ENCODE data around the gene COL23A1.
"Not testable (repeated sequence)": the region's sequence is repeated elsewhere in the genome, so short reads cannot be mapped to it uniquely, and the experiment has no call there.

COL23A1 gene

DNA sequence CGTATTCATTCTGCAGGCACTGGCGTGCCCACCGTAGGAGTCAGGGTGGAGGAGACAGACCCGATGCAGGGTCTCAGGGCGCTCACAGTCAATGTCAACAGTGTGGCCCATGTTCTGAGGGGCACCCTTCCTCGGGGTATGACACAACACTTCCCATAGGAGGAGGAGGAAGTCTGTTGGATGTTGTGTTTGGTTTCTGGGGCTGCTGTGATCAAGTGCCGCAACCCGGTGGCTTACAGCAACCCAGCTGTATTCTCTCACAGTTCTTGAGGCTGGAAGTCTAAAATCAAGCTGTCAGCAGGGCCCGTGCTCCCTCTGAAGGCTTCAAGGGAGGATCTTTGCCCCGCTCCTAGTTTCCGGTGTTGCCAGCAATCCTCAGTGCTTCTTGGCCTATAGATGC lies 391.5 kb downstream of the COL23A1 start:
- Histone ChIP-seq H3K36me3 (replicated peaks; ENCODE audit: insufficient read depth, low read length) (no peaks in the 10 kb centered on the region), H3K9me3 (replicated peaks; ENCODE audit: insufficient read depth, low read length) (no peaks in the 10 kb centered on the region), H3K27me3 (replicated peaks; ENCODE audit: insufficient read depth, low read length) (peaks cover 14% of the 10 kb centered on the region), H3K27ac (ENCODE audit: low read length) (no peak overlapping the region), H3K9ac (ENCODE audit: low read length) (no peak overlapping the region), H3K4me3 (ENCODE audit: low read length) (no peak overlapping the region), H3K4me2 (ENCODE audit: low read depth, low read length) (no peak overlapping the region), H2AFZ (ENCODE audit: low read length) (no peak overlapping the region), H3F3A (ENCODE audit: insufficient read depth, low read length) (no peaks in the 10 kb centered on the region), H3K79me2 (ENCODE audit: low read length) (no peaks in the 10 kb centered on the region; the same call in 1 of the 2 replicates), H4K20me1 (ENCODE audit: insufficient read depth, low read length) (no peaks in the 10 kb centered on the region), H3K9me2 (replicated peaks; ENCODE audit: insufficient read depth, low read length) (no peaks in the 10 kb centered on the region), H3K4me1 (ENCODE audit: low read length) (no peaks in the 10 kb centered on the region)
- DNase-seq = no peak
- TF ChIP-seq EZH2phosphoT487 (IDR thresholded peaks at IDR 0.05; ENCODE audit: low read length) = no peak
- TF ChIP-seq, protein P1, sequence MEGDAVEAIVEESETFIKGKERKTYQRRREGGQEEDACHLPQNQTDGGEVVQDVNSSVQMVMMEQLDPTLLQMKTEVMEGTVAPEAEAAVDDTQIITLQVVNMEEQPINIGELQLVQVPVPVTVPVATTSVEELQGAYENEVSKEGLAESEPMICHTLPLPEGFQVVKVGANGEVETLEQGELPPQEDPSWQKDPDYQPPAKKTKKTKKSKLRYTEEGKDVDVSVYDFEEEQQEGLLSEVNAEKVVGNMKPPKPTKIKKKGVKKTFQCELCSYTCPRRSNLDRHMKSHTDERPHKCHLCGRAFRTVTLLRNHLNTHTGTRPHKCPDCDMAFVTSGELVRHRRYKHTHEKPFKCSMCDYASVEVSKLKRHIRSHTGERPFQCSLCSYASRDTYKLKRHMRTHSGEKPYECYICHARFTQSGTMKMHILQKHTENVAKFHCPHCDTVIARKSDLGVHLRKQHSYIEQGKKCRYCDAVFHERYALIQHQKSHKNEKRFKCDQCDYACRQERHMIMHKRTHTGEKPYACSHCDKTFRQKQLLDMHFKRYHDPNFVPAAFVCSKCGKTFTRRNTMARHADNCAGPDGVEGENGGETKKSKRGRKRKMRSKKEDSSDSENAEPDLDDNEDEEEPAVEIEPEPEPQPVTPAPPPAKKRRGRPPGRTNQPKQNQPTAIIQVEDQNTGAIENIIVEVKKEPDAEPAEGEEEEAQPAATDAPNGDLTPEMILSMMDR (IDR thresholded peaks at IDR 0.05; ENCODE audit: low read length) = no peak
- no peak for TF ChIP-seq EZH2 (optimal IDR thresholded peaks at IDR 0.05; ENCODE audit: low read depth, low read length)

DNA sequence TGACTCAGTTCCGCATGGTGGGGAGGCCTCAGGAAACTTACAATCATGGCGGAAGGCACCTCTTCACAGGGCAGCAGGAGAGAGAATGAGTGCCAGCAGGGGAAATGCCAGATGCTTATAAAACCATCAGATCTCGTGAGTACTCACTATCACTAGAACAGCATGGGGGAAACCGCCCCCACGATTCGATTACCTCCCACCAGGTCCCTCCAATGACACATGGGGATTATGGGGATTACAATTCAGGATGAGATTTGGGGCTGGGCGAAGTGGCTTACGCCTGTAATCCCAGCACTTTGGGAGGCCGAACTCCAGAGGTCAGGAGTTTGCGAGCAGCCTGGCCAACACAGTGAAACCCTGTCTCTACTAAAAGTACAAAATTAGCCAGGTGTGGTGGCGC lies 392.0 kb downstream of the COL23A1 start:
- H4K20me1 ChIP-seq (ENCODE audit: insufficient read depth, low read length); H3K9me2 ChIP-seq (replicated peaks; ENCODE audit: insufficient read depth, low read length); H3K9ac ChIP-seq (ENCODE audit: low read length); H3K4me3 ChIP-seq (ENCODE audit: low read length); H3F3A ChIP-seq (ENCODE audit: insufficient read depth, low read length); H3K27ac ChIP-seq (ENCODE audit: low read length); DNase-seq; H3K4me2 ChIP-seq (ENCODE audit: low read depth, low read length); H2AFZ ChIP-seq (ENCODE audit: low read length); H3K9me3 ChIP-seq (replicated peaks; ENCODE audit: insufficient read depth, low read length); H3K4me1 ChIP-seq (ENCODE audit: low read length); H3K36me3 ChIP-seq (replicated peaks; ENCODE audit: insufficient read depth, low read length); H3K79me2 ChIP-seq (ENCODE audit: low read length): not testable (repeated sequence)
- peaks cover 15% of the 10 kb centered on the region for H3K27me3 ChIP-seq (replicated peaks; ENCODE audit: insufficient read depth, low read length)

DNA sequence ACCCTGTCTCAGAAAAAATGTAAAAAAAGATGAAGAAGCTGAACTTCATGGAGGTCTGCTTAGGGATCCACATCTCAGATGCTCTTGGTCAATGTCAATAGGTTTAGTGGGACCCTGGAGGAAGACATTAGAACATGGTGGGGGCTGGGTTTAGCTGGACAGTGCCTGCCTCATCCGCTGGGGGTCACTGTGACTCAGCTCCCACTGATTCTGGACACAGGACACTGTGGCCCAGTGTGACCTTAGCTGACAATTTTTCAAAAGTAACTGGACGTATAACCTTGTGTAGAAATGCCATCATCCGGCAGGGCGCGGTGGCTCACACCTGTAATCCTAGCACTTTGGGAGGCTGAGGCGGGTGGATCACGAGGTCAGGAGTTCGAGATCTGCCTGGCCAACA lies 393.2 kb downstream of the COL23A1 start:
- H3K27me3 ChIP-seq (replicated peaks; ENCODE audit: insufficient read depth, low read length) = peaks cover 15% of the 10 kb centered on the region
- DNase-seq = no peak
- no peak overlapping the region for H3K4me2 ChIP-seq (ENCODE audit: low read depth, low read length)
- no peak for TF ChIP-seq EZH2phosphoT487 (IDR thresholded peaks at IDR 0.05; ENCODE audit: low read length)
- TF ChIP-seq, protein P1 (IDR thresholded peaks at IDR 0.05; ENCODE audit: low read length) = peak; percentile 44
- no peak for TF ChIP-seq EZH2 (optimal IDR thresholded peaks at IDR 0.05; ENCODE audit: low read depth, low read length)
- no peaks in the 10 kb centered on the region for H3K79me2 ChIP-seq (ENCODE audit: low read length)
- H3K4me1 ChIP-seq (ENCODE audit: low read length) = no peaks in the 10 kb centered on the region
- no peaks in the 10 kb centered on the region for H3K9me3 ChIP-seq (replicated peaks; ENCODE audit: insufficient read depth, low read length)
- H3K27ac ChIP-seq (ENCODE audit: low read length) = no peak overlapping the region
- no peak overlapping the region for H2AFZ ChIP-seq (ENCODE audit: low read length)
- H3F3A ChIP-seq (ENCODE audit: insufficient read depth, low read length) = no peaks in the 10 kb centered on the region
- no peak overlapping the region for H3K9ac ChIP-seq (ENCODE audit: low read length)
- H4K20me1 ChIP-seq (ENCODE audit: insufficient read depth, low read length) = no peaks in the 10 kb centered on the region
- no peaks in the 10 kb centered on the region for H3K9me2 ChIP-seq (replicated peaks; ENCODE audit: insufficient read depth, low read length)
- H3K36me3 ChIP-seq (replicated peaks; ENCODE audit: insufficient read depth, low read length) = no peaks in the 10 kb centered on the region
- no peak overlapping the region for H3K4me3 ChIP-seq (ENCODE audit: low read length)

DNA sequence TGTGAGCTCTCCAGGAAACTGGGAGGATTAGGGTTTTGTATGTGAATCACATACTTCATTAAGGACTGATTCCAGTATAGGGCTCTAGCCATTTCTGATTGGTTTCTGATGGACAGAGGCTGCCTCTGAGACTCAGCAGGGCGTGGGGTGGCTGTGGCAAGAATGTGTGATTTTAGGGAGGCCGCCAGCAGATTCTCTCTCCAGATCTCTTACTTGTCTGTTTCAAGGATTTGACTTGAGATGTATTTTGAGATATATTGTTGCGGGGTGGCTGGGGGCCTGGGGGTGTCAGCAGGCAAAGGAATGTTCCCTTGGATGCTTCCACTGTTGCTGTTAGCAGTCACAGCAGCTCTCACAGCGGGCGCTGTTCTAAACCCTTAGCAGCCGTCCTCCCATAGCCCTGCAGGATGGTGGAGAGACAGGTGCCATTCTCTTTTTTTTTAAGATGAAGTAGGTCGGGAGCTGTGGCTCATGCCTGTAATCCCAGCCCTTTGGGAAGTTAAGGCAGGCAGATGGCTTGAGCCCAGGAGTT lies 393.8 kb downstream of the COL23A1 start:
- H3K9me3 ChIP-seq (replicated peaks; ENCODE audit: insufficient read depth, low read length) = no peaks in the 10 kb centered on the region
- no peak overlapping the region for H3K9ac ChIP-seq (ENCODE audit: low read length)
- H3K79me2 ChIP-seq (ENCODE audit: low read length) = no peaks in the 10 kb centered on the region
- H3K27me3 ChIP-seq (replicated peaks; ENCODE audit: insufficient read depth, low read length) = peaks cover 15% of the 10 kb centered on the region
- no peak overlapping the region for H3K4me3 ChIP-seq (ENCODE audit: low read length)
- no peaks in the 10 kb centered on the region for H3K9me2 ChIP-seq (replicated peaks; ENCODE audit: insufficient read depth, low read length)
- no peaks in the 10 kb centered on the region for H3F3A ChIP-seq (ENCODE audit: insufficient read depth, low read length)
- H4K20me1 ChIP-seq (ENCODE audit: insufficient read depth, low read length) = no peaks in the 10 kb centered on the region
- H3K4me2 ChIP-seq (ENCODE audit: low read depth, low read length) = no peak overlapping the region
- no peaks in the 10 kb centered on the region for H3K36me3 ChIP-seq (replicated peaks; ENCODE audit: insufficient read depth, low read length)
- no peak overlapping the region for H2AFZ ChIP-seq (ENCODE audit: low read length)
- H3K4me1 ChIP-seq (ENCODE audit: low read length) = no peaks in the 10 kb centered on the region
- no peak overlapping the region for H3K27ac ChIP-seq (ENCODE audit: low read length)
- no peak for DNase-seq
- TF ChIP-seq EZH2 (optimal IDR thresholded peaks at IDR 0.05; ENCODE audit: low read depth, low read length) (no peak), EZH2phosphoT487 (IDR thresholded peaks at IDR 0.05; ENCODE audit: low read length) (no peak)
- TF ChIP-seq, protein P1 (IDR thresholded peaks at IDR 0.05; ENCODE audit: low read length) = no peak

Measured in MM.1S (cell line).